ENCODE measurements around the gene HOXA1. TPM values are rescaled to one million over a fixed set of nuclear protein-coding genes. Genes with fewer than 3 reads are reported as not detected.

The HOXA1 gene
- total RNA-seq, 2 donors from 2014 or later: 3.1 TPM; not detected in 1

DNA sequence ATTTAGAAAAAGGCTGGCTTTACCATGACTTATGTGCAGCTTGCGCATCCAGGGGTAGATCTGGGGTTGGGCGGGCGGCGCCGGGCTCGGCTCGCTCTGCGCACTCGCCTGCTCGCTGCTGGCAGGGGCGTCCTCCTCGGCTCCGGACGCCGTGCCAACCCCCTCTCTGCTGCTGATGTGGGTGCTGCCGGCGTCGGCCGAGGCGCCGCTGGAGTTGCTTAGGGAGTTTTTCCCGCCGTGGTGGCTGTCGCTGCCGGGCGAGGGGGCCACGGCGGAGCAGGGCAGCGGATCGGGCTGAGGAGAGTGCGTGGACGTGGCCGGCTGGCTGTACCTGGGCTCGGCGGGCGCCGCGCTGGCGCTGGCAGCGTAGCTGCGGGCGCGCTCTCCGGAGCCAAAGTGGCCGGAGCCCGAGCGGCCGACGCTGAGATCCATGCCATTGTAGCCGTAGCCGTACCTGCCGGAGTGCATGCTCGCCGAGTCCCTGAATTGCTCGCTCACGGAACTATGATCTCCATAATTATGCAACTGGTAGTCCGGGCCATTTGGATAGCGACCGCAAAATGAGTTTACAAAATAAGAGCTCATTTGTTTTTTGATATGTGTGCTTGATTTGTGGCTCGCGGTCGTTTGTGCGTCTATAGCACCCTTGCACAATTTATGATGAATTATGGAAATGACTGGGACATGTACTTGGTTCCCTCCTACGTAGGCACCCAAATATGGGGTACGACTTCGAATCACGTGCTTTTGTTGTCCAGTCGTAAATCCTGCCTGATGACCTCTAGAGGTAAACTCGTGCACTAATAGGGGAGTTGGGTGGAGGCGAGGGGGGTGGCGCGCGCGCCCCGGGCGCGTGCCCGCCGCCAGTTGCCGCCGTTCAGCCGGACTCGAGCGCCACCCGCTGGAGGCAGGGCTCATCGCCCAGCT lies 47.5 kb upstream of the HOXA1 start, which contains the start of gene HOXA5:
Gene HOXA5, minus strand, starts transcription at position 659 of the 927 bp plus-strand sequence. Its CDS starts 74 bp downstream, at position 585.
- no peak for DNase-seq (ENCODE audit: low spot score)
- Histone ChIP-seq H3K9me3 (no peaks in the 10 kb centered on the region), H3K4me3 (peak within 1 kb of the TSS; percentile 84), H3K36me3 (peaks cover 11% of the 10 kb centered on the region), H3K4me1 (ENCODE audit: control insufficient read depth in 1 of 2, low read depth in 2 of 2) (peaks cover 5 to 34% of the 10 kb centered on the region in 2 donors), H3K27ac (peak within 1 kb of the TSS; percentile 95 to 97), H3K27me3 (replicated peaks; ENCODE audit: insufficient read depth) (no peaks in the 10 kb centered on the region)
- TF ChIP-seq, protein P1, sequence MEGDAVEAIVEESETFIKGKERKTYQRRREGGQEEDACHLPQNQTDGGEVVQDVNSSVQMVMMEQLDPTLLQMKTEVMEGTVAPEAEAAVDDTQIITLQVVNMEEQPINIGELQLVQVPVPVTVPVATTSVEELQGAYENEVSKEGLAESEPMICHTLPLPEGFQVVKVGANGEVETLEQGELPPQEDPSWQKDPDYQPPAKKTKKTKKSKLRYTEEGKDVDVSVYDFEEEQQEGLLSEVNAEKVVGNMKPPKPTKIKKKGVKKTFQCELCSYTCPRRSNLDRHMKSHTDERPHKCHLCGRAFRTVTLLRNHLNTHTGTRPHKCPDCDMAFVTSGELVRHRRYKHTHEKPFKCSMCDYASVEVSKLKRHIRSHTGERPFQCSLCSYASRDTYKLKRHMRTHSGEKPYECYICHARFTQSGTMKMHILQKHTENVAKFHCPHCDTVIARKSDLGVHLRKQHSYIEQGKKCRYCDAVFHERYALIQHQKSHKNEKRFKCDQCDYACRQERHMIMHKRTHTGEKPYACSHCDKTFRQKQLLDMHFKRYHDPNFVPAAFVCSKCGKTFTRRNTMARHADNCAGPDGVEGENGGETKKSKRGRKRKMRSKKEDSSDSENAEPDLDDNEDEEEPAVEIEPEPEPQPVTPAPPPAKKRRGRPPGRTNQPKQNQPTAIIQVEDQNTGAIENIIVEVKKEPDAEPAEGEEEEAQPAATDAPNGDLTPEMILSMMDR (IDR thresholded peaks at IDR 0.05): peak; percentile 85
- ATAC-seq (ENCODE audit: insufficient number of reproducible peaks, low FRiP score, low read depth): peak; percentile 95

DNA sequence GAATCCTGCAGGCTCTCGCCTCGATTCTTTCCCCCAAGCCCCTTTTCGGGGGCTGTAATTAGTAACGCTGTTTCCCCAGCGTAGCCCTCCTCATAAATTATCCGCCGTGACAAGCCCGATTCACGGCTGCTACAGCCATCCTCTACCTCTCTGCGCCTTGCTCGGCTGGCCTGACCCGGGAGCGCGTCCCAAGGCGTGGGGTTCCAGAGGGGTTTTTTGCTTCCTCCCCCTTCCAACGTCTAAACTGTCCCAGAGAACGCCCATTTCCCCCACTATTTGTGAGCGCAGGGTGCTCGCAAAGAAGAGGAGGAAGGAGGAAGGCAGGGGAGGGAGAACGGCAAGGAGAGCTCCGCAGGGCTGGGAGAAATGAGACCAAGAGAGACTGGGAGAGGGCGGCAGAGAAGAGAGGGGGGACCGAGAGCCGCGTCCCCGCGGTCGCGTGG lies 46.8 kb upstream of the HOXA1 start:
- Histone ChIP-seq H3K4me1 (ENCODE audit: control insufficient read depth in 1 of 2, low read depth in 2 of 2) (peaks cover 5 to 31% of the 10 kb centered on the region in 2 donors), H3K27ac (peak overlapping the region; percentile 95 to 97), H3K36me3 (peaks cover 11% of the 10 kb centered on the region), H3K27me3 (replicated peaks; ENCODE audit: insufficient read depth) (no peaks in the 10 kb centered on the region), H3K4me3 (peak overlapping the region; percentile 84), H3K9me3 (no peaks in the 10 kb centered on the region)
- TF ChIP-seq, protein P1 (IDR thresholded peaks at IDR 0.05): no peak
- ATAC-seq (ENCODE audit: insufficient number of reproducible peaks, low FRiP score, low read depth) (no peak), DNase-seq (ENCODE audit: low spot score) (no peak)

DNA sequence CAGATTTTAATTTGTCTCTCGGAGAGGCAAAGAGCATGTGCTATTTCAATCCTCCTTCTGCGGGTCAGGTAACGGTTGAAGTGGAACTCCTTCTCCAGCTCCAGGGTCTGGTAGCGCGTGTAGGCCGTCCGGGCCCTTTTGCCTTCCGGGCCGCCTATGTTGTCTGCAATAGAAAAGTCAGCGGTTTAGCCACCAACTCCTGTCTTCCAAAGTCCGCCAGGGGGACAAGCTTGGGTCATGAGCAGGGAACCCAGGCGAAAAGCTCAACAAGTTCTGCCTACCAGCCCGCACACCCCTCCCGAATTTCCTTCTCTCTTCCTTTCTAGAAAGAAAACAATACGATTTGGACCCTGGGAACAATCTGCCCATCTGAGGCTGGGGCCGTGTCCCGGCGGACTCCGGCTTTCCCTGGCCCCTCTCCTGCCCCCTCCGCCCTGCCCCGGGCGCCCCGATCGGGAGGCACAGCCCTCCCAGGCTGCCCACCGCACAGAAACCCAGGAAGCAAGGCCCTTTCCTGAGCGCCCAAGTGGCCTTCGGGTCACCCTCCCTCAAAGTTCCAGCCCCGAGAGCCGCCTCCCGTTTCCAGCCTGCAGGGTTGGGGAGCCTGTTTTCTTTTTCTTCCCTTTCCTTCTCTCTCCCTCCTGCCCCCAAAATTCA lies 46.3 kb upstream of the HOXA1 start:
- TF ChIP-seq, protein P1 (IDR thresholded peaks at IDR 0.05): peak; percentile 47
- peak overlapping the region; percentile 95 to 97 for H3K27ac ChIP-seq
- peaks cover 0 to 27% of the 10 kb centered on the region in 2 donors for H3K4me1 ChIP-seq (ENCODE audit: control insufficient read depth in 1 of 2, low read depth in 2 of 2)
- peaks cover 11% of the 10 kb centered on the region for H3K36me3 ChIP-seq
- ATAC-seq (ENCODE audit: insufficient number of reproducible peaks, low FRiP score, low read depth): no peak
- no peaks in the 10 kb centered on the region for H3K9me3 ChIP-seq
- no peaks in the 10 kb centered on the region for H3K27me3 ChIP-seq (replicated peaks; ENCODE audit: insufficient read depth)
- H3K4me3 ChIP-seq: peak overlapping the region; percentile 84
- DNase-seq (ENCODE audit: low spot score): no peak

DNA sequence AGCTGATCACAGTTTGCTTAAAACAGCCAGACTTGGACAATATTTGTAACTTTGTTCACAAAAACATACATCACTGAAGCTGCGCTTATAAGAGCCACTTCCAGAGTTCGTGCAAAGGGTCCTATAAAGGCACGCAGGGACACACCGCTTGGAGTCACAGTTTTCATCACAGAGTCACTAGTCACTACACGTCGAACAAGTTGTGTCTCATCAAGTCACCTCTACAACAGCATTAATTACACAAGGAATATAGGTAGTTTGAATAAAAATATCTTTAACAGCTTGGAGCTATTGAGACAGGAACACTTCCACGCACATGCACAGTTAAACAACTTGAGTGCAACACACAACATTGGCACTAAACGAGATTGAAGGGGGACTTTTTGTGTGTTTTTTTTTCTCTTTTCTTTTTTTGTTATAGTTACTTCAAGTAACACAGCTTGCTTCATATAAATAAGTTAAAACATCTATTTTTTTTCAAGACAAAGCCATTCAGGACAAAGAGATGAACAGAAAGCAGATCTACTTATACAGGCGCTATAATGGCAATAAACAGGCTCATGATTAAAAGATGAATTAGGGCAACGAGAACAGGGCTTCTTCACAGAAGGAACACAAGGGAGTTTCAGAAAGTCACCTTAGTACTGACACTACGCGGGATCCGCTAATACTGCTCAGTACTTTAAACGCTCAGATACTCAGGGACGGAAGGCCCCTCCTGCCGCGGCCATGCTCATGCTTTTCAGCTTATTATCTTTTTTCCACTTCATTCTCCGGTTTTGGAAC lies 45.5 kb upstream of the HOXA1 start:
- no peaks in the 10 kb centered on the region for H3K27me3 ChIP-seq (replicated peaks; ENCODE audit: insufficient read depth)
- H3K9me3 ChIP-seq: no peaks in the 10 kb centered on the region
- peaks cover 11% of the 10 kb centered on the region for H3K36me3 ChIP-seq
- TF ChIP-seq, protein P1 (IDR thresholded peaks at IDR 0.05): no peak
- DNase-seq (ENCODE audit: low spot score): no peak
- ATAC-seq (ENCODE audit: insufficient number of reproducible peaks, low FRiP score, low read depth): no peak
- H3K4me3 ChIP-seq: peak overlapping the region; percentile 84
- H3K4me1 ChIP-seq (ENCODE audit: control insufficient read depth in 1 of 2, low read depth in 2 of 2): peaks cover 5 to 26% of the 10 kb centered on the region in 2 donors
- H3K27ac ChIP-seq: peak overlapping the region; percentile 95 to 97
